GM23338 (cell line): ENCODE measurements around the gene RARG. TPM values are rescaled to one million over a fixed set of nuclear protein-coding genes. Genes with fewer than 3 reads are reported as not detected.
A peak's percentile ranks its signal among the peaks of the same experiment; 100 is the strongest.

Experiments used
- ATAC-seq: fragments of 200-7000 bp; cut with Tn5 transposase; 3 replicates; pipeline ENCODE4 v1.9.1; 2020
- DNase-seq: peaks from one replicate; pipeline ENCODE4 v3.0.0-alpha.2; 2015; ENCODE audit warnings: low spot score
- H2AFZ ChIP-seq: fragments of 200-600 bp; sonication (generic); 2 replicates; pipeline ENCODE4 v1.8.0; 2016; ENCODE audit warnings: antibody characterized with exemption, mild to moderate bottlenecking, moderate library complexity
- H3F3A ChIP-seq: fragments of 200-600 bp; sonication (generic); replicated peaks from 2 replicates; pipeline ENCODE4 v1.8.0; 2017; ENCODE audit warnings: antibody characterized with exemption, mixed run types, low read depth
- H3K27ac ChIP-seq: fragments of 200-600 bp; sonication (generic); 2 replicates; pipeline ENCODE4 v1.6.1; 2016; ENCODE audit warnings: low read depth
- H3K27me3 ChIP-seq: fragments of 200-600 bp; sonication (generic); 2 replicates; pipeline ENCODE4 v1.8.0; 2016; ENCODE audit warnings: mild to moderate bottlenecking, mixed run types, moderate library complexity; ENCODE audit not compliant: insufficient read depth
- H3K36me3 ChIP-seq: fragments of 200-600 bp; sonication (generic); 2 replicates; pipeline ENCODE4 v1.8.0; 2016; ENCODE audit warnings: mild to moderate bottlenecking; ENCODE audit not compliant: insufficient read depth
- H3K4me1 ChIP-seq: fragments of 200-600 bp; sonication (generic); 2 replicates; pipeline ENCODE4 v1.8.0; 2016; ENCODE audit warnings: mild to moderate bottlenecking, moderate library complexity; ENCODE audit not compliant: insufficient read depth
- H3K4me2 ChIP-seq: fragments of 200-600 bp; sonication (generic); 2 replicates; pipeline ENCODE4 v1.7.1; 2017; ENCODE audit warnings: mixed run types
- H3K4me3 ChIP-seq: fragments of 200-600 bp; sonication (generic); 2 replicates; pipeline ENCODE4 v1.6.1; 2016; ENCODE audit warnings: mixed run types
- H3K79me2 ChIP-seq: fragments of 200-600 bp; sonication (generic); replicated peaks from 2 replicates; pipeline ENCODE4 v1.8.0; 2017; ENCODE audit warnings: mild to moderate bottlenecking; ENCODE audit not compliant: insufficient read depth
- H3K9me2 ChIP-seq: fragments of 200-600 bp; sonication (generic); 2 replicates; pipeline ENCODE4 v1.8.0; 2017; ENCODE audit not compliant: insufficient read depth
- H4K20me1 ChIP-seq: fragments of 200-600 bp; sonication (generic); replicated peaks from 2 replicates; pipeline ENCODE4 v1.8.0; 2017; ENCODE audit warnings: mild to moderate bottlenecking; ENCODE audit not compliant: insufficient read depth
- H3K27ac Mint-ChIP-seq: 2 replicates; pipeline ENCODE4 v1.8.0; 2020; ENCODE audit warnings: inconsistent platforms, mild to moderate bottlenecking, moderate library complexity, mixed read lengths
- H3K27me3 Mint-ChIP-seq: 3 replicates; pipeline ENCODE4 v1.8.0; 2022; ENCODE audit warnings: low read depth, mild to moderate bottlenecking, moderate library complexity, mixed read lengths, inconsistent platforms; ENCODE audit not compliant: insufficient read depth, poor library complexity
- H3K36me3 Mint-ChIP-seq: 3 replicates; pipeline ENCODE4 v1.8.0; 2021; ENCODE audit warnings: low read depth, mild to moderate bottlenecking, inconsistent platforms, moderate library complexity, mixed read lengths
- H3K4me1 Mint-ChIP-seq: 3 replicates; pipeline ENCODE4 v1.8.0; 2020; ENCODE audit warnings: mild to moderate bottlenecking, inconsistent platforms, mixed read lengths
- H3K4me3 Mint-ChIP-seq: 3 replicates; pipeline ENCODE4 v1.8.0; 2021; ENCODE audit warnings: moderate library complexity, mild to moderate bottlenecking, inconsistent platforms, mixed read lengths
- H3K9me3 Mint-ChIP-seq: 3 replicates; pipeline ENCODE4 v1.8.0; 2020; ENCODE audit warnings: moderate library complexity, mild to moderate bottlenecking, inconsistent platforms, mixed read lengths
- EZH2 ChIP-seq: fragments of 200-600 bp; sonication (generic); IDR thresholded peaks from one replicate; pipeline ENCODE4 v1.8.0; 2017; ENCODE audit warnings: antibody characterized with exemption, mild to moderate bottlenecking, low read depth; ENCODE audit not compliant: unreplicated experiment
- EZH2phosphoT487 ChIP-seq: fragments of 200-600 bp; sonication (generic); IDR thresholded peaks from one replicate; pipeline ENCODE4 v1.8.1; 2018; ENCODE audit warnings: antibody characterized with exemption; ENCODE audit not compliant: unreplicated experiment
- POLR2AphosphoS5 ChIP-seq: IDR thresholded peaks from 2 replicates; pipeline ENCODE4 v1.6.1; 2016; ENCODE audit warnings: antibody characterized with exemption, low read depth
- STAT1 ChIP-seq: IDR thresholded peaks from one replicate; pipeline ENCODE4 v1.6.1; 2016; ENCODE audit warnings: antibody characterized with exemption; ENCODE audit not compliant: unreplicated experiment
- ZNF114 ChIP-seq: fragments of 250-450 bp; sonication (Bioruptor Pico); IDR thresholded peaks from 2 replicates; pipeline ENCODE4 v1.5.0; 2020; ENCODE audit warnings: mild to moderate bottlenecking, moderate library complexity
- ZNF331 ChIP-seq: fragments of 250-450 bp; sonication (Bioruptor Pico); IDR thresholded peaks from 2 replicates; pipeline ENCODE4 v1.5.0; 2020; ENCODE audit warnings: low read depth, mild to moderate bottlenecking, moderate library complexity
- polyA plus RNA-seq: library from polyadenylated mRNA; unstranded; fragments of >200 nt; fragmentation: Nextera tagmentation; extraction: Ambion mirVana; gene quantifications from 2 replicates; pipeline ENCODE4 v1.2.1, GENCODE V29; 2016
- total RNA-seq: library from RNA; depleted of rRNA; stranded (reverse); fragments of >200 nt; shearing (Covaris generic); gene quantifications from 2 replicates; pipeline ENCODE4 v1.2.3, GENCODE V29; 2014
- TF ChIP-seq, protein P1 (sequence below), 2 experiments: fragments of 200-600 bp in 1 of 2; sonication (generic) in 1 of 2; conservative IDR thresholded peaks; 2 replicates each; pipeline versions ENCODE4 v1.5.1 to v1.6.1; 2016 to 2017; ENCODE audit warnings: antibody characterized with exemption in 2 of 2, low read depth in 2 of 2, mild to moderate bottlenecking in 2 of 2, moderate library complexity in 1 of 2
- TF ChIP-seq, protein P2 (sequence below): IDR thresholded peaks from one replicate; pipeline ENCODE4 v1.6.1; 2018; ENCODE audit warnings: antibody characterized with exemption; ENCODE audit not compliant: unreplicated experiment
- TF ChIP-seq, protein P3 (sequence below): fragments of 250-450 bp; sonication (Bioruptor Pico); IDR thresholded peaks from 2 replicates; pipeline ENCODE4 v1.5.0; 2020; ENCODE audit warnings: mild to moderate bottlenecking, moderate library complexity

The RARG gene
- total and polyA plus RNA-seq, 2 experiments from 2014 or later: 18.5 to 50.2 TPM

DNA sequence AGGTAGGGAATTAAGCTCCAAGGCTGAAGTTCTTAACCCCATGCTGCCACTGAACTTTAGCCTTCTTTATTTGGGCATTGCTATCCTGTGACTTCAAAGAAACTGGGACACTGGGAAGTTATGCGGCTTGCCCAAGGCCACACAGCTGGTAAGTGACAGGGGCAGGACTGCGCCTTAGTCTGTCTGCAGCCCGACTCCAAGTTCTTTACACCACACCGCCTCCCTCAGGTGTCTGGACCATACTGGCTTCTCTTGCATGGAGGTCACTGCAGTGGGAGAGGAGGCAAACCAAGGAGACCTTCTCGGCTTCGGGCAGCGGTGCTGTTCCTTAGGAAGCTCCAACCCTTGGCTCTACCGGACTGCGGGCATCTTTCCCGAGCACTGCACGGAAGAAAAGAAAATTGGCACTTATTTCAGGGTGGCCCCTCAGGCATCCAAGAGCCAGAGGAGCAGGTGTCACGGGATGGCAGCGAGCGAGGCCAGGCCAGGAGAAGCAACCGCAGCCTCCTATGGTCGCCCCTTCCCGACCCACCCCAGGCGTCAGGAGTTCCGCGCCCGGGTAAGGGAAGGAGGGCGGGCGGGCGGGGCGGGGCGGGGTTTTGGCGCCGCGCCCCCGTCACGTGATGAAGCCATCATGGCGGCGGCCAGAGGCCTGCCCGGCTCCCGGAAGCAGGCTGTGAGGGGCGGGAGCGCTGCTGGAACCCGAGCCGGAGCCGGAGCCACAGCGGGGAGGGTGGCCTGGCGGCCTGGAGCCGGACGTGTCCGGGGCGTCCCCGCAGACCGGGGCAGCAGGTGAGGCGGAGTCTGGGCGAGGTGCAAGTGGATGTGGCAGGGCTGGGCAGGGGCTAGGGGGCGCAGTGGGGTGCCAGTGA, 19.7 kb upstream of the RARG start:
- Mint-ChIP-seq H3K9me3 (no peaks in the 10 kb centered on the region; the same call in 2 of the 3 replicates), H3K36me3 (peaks cover 6% of the 10 kb centered on the region; the same call in 1 of the 3 replicates), H3K27ac (peak overlapping the region; percentile 95), H3K4me1 (peaks cover 24% of the 10 kb centered on the region), H3K27me3 (peaks cover 21% of the 10 kb centered on the region), H3K4me3 (peak overlapping the region; percentile 96)
- Histone ChIP-seq H3K9me2 (no peaks in the 10 kb centered on the region), H3K27ac (peak overlapping the region; percentile 79; the same call in 1 of the 2 replicates), H3K4me3 (peak overlapping the region; percentile 94), H3K27me3 (no peaks in the 10 kb centered on the region), H3K79me2 (peaks cover 4% of the 10 kb centered on the region; the same call in 1 of the 2 replicates), H3K4me1 (peaks cover 17% of the 10 kb centered on the region), H3K36me3 (no peaks in the 10 kb centered on the region), H4K20me1 (no peaks in the 10 kb centered on the region), H3F3A (peaks cover 13% of the 10 kb centered on the region), H3K4me2 (peak overlapping the region; percentile 98), H2AFZ (peak overlapping the region; percentile 98)
- DNase-seq (peak; percentile 90), ATAC-seq (peak; percentile 87)
- no peak for TF ChIP-seq ZNF114
- TF ChIP-seq, protein P1, sequence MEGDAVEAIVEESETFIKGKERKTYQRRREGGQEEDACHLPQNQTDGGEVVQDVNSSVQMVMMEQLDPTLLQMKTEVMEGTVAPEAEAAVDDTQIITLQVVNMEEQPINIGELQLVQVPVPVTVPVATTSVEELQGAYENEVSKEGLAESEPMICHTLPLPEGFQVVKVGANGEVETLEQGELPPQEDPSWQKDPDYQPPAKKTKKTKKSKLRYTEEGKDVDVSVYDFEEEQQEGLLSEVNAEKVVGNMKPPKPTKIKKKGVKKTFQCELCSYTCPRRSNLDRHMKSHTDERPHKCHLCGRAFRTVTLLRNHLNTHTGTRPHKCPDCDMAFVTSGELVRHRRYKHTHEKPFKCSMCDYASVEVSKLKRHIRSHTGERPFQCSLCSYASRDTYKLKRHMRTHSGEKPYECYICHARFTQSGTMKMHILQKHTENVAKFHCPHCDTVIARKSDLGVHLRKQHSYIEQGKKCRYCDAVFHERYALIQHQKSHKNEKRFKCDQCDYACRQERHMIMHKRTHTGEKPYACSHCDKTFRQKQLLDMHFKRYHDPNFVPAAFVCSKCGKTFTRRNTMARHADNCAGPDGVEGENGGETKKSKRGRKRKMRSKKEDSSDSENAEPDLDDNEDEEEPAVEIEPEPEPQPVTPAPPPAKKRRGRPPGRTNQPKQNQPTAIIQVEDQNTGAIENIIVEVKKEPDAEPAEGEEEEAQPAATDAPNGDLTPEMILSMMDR (conservative IDR thresholded peaks at IDR 0.05; ENCODE audit: low read depth in 2 of 2): peak; percentile 47 to 78
- TF ChIP-seq, protein P2, sequence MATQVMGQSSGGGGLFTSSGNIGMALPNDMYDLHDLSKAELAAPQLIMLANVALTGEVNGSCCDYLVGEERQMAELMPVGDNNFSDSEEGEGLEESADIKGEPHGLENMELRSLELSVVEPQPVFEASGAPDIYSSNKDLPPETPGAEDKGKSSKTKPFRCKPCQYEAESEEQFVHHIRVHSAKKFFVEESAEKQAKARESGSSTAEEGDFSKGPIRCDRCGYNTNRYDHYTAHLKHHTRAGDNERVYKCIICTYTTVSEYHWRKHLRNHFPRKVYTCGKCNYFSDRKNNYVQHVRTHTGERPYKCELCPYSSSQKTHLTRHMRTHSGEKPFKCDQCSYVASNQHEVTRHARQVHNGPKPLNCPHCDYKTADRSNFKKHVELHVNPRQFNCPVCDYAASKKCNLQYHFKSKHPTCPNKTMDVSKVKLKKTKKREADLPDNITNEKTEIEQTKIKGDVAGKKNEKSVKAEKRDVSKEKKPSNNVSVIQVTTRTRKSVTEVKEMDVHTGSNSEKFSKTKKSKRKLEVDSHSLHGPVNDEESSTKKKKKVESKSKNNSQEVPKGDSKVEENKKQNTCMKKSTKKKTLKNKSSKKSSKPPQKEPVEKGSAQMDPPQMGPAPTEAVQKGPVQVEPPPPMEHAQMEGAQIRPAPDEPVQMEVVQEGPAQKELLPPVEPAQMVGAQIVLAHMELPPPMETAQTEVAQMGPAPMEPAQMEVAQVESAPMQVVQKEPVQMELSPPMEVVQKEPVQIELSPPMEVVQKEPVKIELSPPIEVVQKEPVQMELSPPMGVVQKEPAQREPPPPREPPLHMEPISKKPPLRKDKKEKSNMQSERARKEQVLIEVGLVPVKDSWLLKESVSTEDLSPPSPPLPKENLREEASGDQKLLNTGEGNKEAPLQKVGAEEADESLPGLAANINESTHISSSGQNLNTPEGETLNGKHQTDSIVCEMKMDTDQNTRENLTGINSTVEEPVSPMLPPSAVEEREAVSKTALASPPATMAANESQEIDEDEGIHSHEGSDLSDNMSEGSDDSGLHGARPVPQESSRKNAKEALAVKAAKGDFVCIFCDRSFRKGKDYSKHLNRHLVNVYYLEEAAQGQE: no peak
- no peak for TF ChIP-seq EZH2
- TF ChIP-seq STAT1: no peak
- TF ChIP-seq ZNF331: no peak
- TF ChIP-seq POLR2AphosphoS5: peak; percentile 71
- TF ChIP-seq, protein P3, sequence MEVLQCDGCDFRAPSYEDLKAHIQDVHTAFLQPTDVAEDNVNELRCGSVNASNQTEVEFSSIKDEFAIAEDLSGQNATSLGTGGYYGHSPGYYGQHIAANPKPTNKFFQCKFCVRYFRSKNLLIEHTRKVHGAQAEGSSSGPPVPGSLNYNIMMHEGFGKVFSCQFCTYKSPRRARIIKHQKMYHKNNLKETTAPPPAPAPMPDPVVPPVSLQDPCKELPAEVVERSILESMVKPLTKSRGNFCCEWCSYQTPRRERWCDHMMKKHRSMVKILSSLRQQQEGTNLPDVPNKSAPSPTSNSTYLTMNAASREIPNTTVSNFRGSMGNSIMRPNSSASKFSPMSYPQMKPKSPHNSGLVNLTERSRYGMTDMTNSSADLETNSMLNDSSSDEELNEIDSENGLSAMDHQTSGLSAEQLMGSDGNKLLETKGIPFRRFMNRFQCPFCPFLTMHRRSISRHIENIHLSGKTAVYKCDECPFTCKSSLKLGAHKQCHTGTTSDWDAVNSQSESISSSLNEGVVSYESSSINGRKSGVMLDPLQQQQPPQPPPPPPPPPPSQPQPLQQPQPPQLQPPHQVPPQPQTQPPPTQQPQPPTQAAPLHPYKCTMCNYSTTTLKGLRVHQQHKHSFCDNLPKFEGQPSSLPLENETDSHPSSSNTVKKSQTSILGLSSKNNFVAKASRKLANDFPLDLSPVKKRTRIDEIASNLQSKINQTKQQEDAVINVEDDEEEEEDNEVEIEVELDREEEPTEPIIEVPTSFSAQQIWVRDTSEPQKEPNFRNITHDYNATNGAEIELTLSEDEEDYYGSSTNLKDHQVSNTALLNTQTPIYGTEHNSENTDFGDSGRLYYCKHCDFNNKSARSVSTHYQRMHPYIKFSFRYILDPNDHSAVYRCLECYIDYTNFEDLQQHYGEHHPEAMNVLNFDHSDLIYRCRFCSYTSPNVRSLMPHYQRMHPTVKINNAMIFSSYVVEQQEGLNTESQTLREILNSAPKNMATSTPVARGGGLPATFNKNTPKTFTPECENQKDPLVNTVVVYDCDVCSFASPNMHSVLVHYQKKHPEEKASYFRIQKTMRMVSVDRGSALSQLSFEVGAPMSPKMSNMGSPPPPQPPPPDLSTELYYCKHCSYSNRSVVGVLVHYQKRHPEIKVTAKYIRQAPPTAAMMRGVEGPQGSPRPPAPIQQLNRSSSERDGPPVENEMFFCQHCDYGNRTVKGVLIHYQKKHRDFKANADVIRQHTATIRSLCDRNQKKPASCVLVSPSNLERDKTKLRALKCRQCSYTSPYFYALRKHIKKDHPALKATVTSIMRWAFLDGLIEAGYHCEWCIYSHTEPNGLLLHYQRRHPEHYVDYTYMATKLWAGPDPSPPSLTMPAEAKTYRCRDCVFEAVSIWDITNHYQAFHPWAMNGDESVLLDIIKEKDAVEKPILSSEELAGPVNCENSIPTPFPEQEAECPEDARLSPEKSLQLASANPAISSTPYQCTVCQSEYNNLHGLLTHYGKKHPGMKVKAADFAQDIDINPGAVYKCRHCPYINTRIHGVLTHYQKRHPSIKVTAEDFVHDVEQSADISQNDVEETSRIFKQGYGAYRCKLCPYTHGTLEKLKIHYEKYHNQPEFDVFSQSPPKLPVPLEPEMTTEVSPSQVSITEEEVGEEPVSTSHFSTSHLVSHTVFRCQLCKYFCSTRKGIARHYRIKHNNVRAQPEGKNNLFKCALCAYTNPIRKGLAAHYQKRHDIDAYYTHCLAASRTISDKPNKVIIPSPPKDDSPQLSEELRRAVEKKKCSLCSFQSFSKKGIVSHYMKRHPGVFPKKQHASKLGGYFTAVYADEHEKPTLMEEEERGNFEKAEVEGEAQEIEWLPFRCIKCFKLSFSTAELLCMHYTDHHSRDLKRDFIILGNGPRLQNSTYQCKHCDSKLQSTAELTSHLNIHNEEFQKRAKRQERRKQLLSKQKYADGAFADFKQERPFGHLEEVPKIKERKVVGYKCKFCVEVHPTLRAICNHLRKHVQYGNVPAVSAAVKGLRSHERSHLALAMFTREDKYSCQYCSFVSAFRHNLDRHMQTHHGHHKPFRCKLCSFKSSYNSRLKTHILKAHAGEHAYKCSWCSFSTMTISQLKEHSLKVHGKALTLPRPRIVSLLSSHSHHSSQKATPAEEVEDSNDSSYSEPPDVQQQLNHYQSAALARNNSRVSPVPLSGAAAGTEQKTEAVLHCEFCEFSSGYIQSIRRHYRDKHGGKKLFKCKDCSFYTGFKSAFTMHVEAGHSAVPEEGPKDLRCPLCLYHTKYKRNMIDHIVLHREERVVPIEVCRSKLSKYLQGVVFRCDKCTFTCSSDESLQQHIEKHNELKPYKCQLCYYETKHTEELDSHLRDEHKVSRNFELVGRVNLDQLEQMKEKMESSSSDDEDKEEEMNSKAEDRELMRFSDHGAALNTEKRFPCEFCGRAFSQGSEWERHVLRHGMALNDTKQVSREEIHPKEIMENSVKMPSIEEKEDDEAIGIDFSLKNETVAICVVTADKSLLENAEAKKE (CRISPR knock-in tag): no peak
- no peak for TF ChIP-seq EZH2phosphoT487
